Hematopoietic multipotent progenitor cell treated with erythropoietin and hydrocortisone succinate and interleukin-3 and kit ligand, for 4 days (in vitro differentiated cells): ENCODE data around the gene ASGR1.

Experiments
- DNase-seq: peaks from one replicate; pipeline ENCODE4 v3.0.0-alpha.2; 2015

Gene ASGR1, protein sequence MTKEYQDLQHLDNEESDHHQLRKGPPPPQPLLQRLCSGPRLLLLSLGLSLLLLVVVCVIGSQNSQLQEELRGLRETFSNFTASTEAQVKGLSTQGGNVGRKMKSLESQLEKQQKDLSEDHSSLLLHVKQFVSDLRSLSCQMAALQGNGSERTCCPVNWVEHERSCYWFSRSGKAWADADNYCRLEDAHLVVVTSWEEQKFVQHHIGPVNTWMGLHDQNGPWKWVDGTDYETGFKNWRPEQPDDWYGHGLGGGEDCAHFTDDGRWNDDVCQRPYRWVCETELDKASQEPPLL

DNA sequence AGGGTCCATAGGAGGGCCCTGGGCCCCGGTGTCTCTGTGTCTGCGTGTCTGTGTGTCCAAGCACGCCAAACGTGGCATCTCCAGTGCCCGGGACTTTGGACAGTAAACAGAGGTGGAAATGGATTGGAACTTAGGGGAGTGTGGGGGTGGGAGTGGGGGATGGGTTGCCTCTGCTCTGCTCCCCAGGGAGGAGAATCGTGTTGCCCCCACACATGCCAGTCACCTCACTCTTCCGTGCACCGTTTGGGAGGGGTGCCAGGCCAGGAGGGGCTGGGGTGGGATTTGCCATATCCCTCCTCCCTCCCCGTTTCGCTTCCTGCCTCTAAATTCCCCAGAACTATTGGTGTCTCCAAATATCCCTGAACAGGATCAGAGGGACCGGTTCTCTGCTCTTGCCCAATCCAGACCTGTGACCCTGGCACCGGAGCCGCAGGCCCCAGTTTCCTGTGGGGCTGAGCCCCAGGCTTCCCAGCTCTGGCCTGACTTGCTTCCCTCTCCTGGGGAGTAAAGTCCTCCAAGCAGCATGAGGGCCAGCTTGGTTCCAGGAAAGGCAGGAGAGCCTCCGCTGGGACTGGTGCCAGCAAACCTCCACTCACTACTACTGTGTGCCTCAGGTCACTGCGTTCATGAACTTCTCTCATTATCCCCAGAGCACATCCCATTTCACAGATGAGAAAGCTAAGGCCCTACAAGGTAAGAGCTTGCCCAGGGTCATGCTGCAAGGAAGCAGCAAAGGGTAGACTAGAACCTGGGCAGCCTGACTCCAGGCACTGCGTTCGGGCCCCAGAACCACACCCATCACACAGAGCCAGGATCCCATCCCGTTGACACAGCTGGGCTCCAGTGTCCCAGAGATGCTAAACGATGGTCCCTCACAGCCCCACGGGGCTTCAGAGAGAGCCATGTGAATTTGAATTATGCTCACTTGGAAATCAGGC is at the start of gene ASGR1:
ASGR1 (minus strand) TSS at position 54 of the 938 bp plus-strand sequence. CDS start 807 bp downstream, outside the sequence.
- DNase-seq, result no peak

- no peak for DNase-seq
Measured at GRCh38 chr17:7228920-7229319, 49.8 kb upstream of the ASGR1 start.

DNA sequence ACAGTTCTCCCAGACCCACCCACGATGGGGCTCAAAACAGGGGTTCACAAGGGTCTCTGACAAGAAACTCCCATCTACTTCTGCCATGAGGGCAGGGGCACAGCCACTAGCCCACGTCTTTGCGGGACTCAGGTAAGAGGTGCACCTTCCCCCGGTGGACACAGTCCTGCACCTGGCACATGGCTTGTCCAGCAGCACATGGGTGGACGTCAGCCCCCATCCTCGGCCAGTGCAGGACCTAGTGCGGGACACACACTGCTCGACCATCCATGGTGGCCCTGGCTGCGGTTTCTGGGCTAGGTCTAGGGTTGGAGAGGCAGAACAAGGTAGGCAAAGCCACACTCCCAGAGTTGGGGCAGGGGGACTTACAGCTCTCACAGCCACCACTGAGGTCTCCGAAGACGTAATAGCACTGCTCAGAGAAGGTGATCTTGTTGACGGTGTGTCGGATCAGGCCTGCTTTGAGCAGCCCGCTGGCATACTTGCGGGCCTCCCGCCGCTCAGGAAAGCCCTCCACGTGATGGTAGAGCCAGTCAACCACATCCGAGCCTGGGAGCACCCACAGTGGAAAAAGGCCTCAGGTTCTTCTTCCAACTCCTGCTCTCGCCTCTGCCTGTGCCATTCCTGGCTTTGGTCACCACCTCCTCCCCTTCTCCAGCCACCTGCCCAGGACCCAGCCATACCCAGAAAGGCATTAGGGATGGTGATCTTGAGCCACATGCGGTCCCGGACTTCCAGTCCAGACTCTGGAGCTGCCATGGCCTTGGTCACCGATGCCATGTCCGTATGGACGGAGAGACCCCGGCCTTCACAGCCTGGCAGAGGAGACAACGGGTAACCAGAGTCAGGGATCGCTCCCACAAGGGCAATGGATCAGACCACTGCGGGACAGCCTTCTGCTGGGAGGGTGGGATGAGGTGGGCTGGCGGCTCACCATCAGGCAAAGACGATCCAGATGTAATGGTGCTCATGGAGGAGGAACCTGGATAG is 47.8 kb upstream of the ASGR1 start:
- DNase-seq, result no peak

DNA sequence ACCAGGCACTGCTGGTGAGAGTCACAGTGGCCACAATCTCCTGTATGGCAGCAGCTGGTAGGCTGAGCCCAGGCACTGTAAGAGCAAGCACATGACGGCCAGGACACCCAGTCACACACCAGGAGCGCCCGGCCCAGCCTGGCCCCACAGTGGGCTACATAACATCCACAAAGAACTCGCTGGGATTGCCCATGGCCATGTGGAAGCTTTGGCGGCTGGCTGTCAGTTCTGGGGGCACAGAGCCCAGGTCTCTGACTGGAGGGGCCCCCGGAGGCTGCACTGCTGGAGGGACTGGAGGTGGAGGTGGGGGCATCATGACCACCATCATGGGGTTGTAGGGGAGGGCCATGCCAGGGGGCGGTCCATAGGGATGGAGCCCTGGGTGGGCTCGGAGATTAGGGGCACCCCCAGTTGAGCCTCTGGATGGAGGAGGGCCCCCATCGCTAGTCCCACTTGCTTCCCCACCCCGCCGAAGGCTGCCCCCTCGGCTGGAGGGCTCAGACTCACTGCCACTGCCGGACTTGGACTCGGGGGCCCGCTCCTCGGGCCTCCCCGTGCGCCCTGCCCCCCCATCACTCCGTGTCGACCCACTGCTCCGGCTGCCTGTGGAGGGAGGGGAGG is 46.7 kb upstream of the ASGR1 start:
- DNase-seq, result no peak

DNA sequence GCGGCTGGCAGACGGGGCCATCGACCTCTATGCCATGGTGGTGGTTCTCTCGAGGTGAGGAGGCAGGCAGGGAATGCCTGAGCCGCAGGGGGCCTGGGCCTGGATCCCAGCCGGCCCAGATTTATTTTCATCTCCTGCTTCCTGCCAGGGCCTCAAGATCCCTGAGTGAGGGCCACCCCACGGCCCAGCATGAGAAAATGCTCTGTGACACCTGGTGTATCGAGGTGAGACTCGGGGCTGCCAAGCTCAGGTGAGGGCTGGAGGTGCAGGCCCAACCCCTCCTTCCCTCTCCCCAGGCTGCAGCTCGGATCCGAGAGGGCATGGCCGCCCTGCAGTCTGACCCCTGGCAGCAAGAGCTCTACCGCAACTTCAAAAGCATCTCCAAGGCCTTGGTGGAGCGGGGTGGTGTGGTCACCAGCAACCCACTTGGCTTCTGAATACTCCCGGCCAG is 45.5 kb upstream of the ASGR1 start:
- DNase-seq, result no peak

GRCh38 chr17:7224110-7224509 is 44.9 kb upstream of the ASGR1 start:
- no peak for DNase-seq

DNA sequence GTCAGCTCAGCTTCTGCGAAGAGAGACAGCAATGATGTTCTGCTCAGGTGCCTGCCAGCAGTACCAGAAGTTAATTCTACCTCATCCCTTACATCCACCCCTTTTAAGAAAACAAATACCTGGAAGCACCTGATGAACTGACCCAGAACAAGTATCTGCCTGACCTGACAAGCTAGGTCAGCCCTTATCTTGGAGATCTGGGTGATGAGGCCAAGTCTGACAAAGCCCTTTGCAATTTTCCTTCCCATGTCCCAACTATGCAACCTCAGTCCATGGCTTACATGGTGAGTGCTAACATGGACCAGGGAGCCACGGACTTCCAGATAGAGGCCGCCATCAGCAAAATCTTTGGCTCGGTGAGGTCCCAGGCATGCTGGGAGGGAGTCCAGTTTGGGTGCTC is 44.2 kb upstream of the ASGR1 start:
- DNase-seq, result no peak

DNA sequence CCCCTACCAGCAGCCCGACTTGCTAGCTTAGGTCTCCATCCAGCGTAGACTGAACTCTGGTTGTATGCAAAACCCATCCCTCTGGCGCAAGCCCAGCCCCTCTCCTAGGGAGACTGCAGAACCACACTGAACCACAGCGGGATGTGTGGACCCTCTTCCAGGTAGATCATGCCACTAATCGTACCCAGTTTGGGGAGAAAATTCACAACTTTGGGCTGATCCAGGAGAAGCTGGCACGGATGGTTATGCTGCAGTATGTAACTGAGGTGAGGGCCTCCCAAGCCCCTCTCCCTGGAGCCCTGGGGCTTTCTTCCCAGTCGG is 43.8 kb upstream of the ASGR1 start:
- no peak for DNase-seq

- no peak for DNase-seq
Measured at GRCh38 chr17:7222093-7222971, 43.2 kb upstream of the ASGR1 start.

DNA sequence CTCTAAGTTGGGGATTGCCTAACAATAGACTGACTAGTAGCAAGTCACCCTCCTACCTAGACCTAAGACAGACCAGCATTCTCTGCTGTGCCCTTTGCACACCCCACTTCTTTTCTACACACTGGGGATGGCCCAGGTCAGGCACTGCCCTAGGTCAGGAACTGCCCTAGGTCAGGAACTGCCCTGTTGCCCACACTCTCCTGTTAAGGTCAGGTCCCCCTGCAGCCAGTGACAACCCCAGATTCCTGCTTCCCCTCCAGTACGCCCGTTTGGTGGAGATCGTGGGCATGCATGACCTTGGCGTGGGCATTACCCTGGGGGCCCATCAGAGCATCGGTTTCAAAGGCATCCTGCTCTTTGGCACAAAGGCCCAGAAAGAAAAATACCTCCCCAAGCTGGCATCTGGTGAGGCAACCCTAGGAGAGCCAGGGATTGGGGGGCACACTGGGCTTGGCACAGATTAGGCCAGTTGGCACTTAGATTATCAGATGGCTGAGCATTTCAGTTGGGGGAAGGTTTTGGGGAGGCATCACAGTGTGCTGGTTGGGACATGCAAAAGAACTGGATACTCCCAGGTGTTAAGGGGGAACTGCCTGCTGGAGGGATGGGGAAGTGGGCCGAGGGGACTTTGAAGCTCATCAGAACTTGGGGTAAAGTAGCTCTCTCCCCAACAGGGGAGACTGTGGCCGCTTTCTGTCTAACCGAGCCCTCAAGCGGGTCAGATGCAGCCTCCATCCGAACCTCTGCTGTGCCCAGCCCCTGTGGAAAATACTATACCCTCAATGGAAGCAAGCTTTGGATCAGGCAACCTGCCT is 42.3 kb upstream of the ASGR1 start:
- DNase-seq, result no peak

- peak; percentile 91 for DNase-seq
Measured at GRCh38 chr17:7220593-7221277, 41.6 kb upstream of the ASGR1 start.

DNA sequence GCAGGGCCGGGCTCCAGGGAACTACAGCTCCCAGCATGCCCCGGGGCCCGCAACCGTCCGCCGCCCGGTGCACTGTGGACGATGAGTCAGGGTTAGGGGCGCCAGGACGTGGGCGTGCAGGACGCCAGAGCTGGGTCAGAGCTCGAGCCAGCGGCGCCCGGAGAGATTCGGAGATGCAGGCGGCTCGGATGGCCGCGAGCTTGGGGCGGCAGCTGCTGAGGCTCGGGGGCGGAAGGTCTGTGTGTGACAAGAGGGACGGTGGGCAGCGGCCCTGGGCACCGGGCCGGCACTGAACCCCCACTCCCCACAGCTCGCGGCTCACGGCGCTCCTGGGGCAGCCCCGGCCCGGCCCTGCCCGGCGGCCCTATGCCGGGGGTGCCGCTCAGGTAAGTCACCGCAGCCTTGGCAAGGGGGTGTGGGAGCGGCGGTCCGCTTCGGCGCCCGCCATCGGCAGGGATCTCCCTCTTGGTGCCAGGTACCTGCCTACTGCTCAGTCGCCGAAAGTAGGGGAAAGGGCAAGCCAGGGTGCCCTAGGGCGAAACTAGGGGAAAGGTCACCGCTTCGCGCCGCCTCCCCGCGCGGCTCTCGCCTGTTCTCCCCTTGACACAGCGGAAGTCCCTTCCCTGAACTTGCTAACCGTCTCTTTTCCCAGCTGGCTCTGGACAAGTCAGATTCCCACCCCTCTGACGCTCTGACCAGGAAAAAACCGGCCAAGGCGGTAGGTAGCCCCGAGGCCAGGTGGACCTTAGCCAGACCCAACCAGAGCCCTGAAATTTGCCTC is 40.8 kb upstream of the ASGR1 start, which contains the start of the genes ACADVL and DLG4:
ACADVL (plus strand) TSS at position 127 of the 781 bp plus-strand sequence; CDS start at position 174, 47 bp downstream.
DLG4 (minus strand) TSS at position 25 of the 781 bp plus-strand sequence.
- DNase-seq, result peak; percentile 94

GRCh38 chr17:7219229-7219811 is 40.1 kb upstream of the ASGR1 start:
- DNase-seq, result no peak

GRCh38 chr17:7218758-7219157 is 39.6 kb upstream of the ASGR1 start:
- no peak for DNase-seq

DNA sequence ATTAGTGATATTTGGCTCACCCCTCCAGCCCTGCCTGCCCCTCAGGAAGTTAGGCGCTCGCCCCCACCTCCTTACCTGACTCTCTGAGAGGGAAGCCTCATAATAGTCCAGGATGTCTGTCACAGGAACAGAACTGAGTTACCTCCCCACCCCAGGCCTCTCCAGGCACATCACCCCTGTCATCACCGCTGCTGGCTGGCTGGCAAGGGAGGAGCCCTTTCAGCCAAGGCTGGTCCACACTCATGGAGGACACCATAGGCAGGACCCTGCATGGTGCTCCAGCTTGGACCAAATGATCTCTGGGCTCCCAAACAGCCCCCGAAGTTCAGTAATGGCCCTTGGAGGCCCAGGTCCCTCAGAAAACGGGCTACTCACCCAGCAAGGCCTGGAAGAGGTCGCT is 39.0 kb upstream of the ASGR1 start:
- DNase-seq, result no peak

- DNase-seq, result peak; percentile 90
Measured at GRCh38 chr17:7217113-7217987, 38.2 kb upstream of the ASGR1 start.
